Ovary (tissue), 3 donors: ENCODE measurements around the gene RNF212.

ENCODE experiments used
- EP300 ChIP-seq: sonication (generic); formaldehyde crosslinking; IDR thresholded peaks from one replicate; pipeline ENCODE4 v1.6.1; 2017; ENCODE audit warnings: antibody characterized with exemption
- POLR2A ChIP-seq: fragments of 450-650 bp; IDR thresholded peaks from one replicate; pipeline ENCODE4 v1.6.1; 2017; ENCODE audit warnings: antibody characterized with exemption, mild to moderate bottlenecking, moderate library complexity
- TF ChIP-seq, protein P1 (sequence below), 3 donors: fragments of 450-650 bp in 2 of 3; fragments of 200-600 bp in 1 of 3; IDR thresholded peaks; one replicate each; pipeline versions ENCODE4 v1.5.1 to v1.8.0; 2016 to 2022; ENCODE audit warnings: antibody characterized with exemption in 3 of 3, mild to moderate bottlenecking in 1 of 3
- donor health status: DM: no; HTN: no; CAD: no.

DNA sequence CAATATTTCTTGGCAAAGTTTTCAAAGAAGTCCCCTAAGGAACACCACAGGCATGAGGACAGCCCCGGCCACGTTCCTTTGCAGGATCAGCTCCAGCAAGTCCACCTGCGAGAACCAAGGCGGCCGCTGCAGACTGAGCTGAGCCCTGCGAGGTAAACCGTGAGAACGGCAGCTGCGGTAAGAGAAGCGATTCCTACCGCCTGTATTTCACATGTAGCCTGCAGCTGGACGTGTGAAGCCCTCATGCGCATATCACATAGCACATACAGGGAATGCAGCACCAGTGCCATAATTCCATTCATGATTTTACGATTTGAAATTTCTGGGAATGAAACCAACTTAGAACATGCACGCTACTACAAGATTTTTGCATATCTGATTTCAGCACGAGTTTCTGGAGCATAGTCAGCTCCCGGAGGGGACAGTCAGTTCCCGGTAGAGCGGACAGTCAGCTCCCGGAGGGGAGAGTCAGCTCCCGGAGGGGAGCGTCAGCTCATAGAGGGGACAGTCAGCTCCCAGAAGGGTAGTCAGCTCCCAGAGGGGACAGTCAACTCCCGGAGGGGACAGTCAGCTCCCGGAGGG, 60.2 kb downstream of the RNF212 start:
- TF ChIP-seq, protein P1, sequence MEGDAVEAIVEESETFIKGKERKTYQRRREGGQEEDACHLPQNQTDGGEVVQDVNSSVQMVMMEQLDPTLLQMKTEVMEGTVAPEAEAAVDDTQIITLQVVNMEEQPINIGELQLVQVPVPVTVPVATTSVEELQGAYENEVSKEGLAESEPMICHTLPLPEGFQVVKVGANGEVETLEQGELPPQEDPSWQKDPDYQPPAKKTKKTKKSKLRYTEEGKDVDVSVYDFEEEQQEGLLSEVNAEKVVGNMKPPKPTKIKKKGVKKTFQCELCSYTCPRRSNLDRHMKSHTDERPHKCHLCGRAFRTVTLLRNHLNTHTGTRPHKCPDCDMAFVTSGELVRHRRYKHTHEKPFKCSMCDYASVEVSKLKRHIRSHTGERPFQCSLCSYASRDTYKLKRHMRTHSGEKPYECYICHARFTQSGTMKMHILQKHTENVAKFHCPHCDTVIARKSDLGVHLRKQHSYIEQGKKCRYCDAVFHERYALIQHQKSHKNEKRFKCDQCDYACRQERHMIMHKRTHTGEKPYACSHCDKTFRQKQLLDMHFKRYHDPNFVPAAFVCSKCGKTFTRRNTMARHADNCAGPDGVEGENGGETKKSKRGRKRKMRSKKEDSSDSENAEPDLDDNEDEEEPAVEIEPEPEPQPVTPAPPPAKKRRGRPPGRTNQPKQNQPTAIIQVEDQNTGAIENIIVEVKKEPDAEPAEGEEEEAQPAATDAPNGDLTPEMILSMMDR (IDR thresholded peaks at IDR 0.05): no peak
- TF ChIP-seq POLR2A: no peak
- no peak for TF ChIP-seq EP300
